ENCODE results near the gene TUBAL3. TPM values are rescaled to one million over a fixed set of nuclear protein-coding genes. Genes with fewer than 3 reads are reported as not detected.
"Not testable (repeated sequence)": the region's sequence is repeated elsewhere in the genome, so short reads cannot be mapped to it uniquely, and the experiment has no call there.

TUBAL3 gene
- total RNA-seq, 1 donor from 2014 or later, result not detected

DNA sequence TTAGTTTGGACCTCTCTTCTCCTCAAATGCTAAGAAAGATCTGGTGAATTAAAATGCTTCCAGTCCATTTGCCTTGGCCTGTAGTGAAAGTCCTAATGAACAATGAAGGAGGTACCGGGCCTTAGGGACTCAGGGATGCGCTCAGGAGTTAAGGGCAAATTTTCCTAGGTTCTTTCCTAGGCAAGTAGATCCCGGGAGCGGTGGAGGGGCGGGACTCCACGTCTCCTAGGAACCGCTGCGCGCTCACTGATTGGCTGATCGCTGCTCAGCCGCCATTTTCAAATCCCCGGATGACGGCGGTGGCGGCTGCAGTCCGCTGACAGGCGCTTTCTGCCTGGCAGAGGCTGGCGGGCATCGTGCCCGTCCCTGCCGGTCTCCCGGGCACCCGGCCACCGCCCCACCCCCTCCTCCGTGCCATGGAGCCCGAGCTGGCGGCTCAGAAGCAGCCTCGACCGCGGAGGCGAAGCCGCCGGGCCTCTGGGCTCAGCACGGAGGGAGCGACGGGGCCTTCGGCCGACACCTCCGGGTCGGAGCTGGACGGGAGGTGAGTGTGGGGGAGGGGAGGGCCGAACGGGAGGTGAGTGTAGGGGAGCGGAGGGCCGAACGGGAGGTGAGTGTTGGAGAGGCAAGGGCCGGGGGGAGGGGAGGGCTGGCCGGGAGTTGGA is 7.8 kb upstream of the TUBAL3 start, which contains the start of gene NET1:
Gene NET1, plus strand, starts transcription at position 281 of the 665 bp plus-strand sequence. Its CDS starts 136 bp downstream, at position 417.
- ATAC-seq (ENCODE audit: low read depth), result peak; percentile 85
- Mint-ChIP-seq H3K4me3 (peak within 1 kb of the TSS; percentile 84), H3K4me1 (peaks cover 3% of the 10 kb centered on the region), H3K27me3 (peaks cover 12% of the 10 kb centered on the region), H3K27ac (no peak within 1 kb of the TSS), H3K36me3 (ENCODE audit: low read depth) (no peaks in the 10 kb centered on the region), H3K9me3 (peaks cover 4% of the 10 kb centered on the region)
- CTCF ChIA-PET, result no interaction called here
- POLR2A ChIA-PET, result interaction anchor here (1.2 kb wide), 1 partner anchor 12 kb away, joined by 4 read pairs; no protein-coding TSS in a partner anchor
- TF ChIP-seq, protein P1, sequence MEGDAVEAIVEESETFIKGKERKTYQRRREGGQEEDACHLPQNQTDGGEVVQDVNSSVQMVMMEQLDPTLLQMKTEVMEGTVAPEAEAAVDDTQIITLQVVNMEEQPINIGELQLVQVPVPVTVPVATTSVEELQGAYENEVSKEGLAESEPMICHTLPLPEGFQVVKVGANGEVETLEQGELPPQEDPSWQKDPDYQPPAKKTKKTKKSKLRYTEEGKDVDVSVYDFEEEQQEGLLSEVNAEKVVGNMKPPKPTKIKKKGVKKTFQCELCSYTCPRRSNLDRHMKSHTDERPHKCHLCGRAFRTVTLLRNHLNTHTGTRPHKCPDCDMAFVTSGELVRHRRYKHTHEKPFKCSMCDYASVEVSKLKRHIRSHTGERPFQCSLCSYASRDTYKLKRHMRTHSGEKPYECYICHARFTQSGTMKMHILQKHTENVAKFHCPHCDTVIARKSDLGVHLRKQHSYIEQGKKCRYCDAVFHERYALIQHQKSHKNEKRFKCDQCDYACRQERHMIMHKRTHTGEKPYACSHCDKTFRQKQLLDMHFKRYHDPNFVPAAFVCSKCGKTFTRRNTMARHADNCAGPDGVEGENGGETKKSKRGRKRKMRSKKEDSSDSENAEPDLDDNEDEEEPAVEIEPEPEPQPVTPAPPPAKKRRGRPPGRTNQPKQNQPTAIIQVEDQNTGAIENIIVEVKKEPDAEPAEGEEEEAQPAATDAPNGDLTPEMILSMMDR (IDR thresholded peaks at IDR 0.05), result no peak
- DNase-seq, result peak; percentile 60
- intact Hi-C loops (cut with micrococcal nuclease), result loop anchor here (1.0 kb wide), 1 partner anchor 34 kb away; no protein-coding TSS in a partner anchor

DNA sequence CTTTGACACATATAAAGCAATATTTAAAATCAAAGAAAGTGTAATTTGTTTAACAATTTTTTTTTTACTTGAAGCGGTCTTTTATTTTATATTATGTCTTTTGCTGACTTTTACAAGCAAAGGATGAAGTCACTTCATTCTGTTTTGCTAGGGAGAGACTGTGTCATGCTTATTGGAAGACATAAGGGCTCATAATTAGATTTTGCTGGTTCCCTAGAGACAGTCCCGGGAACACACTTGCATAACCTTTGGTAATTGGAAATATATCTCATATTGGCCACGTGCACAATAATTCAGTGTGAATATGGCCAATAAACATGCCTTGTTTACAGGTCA is 7.3 kb upstream of the TUBAL3 start:
- POLR2A ChIA-PET, result no interaction called here
- TF ChIP-seq, protein P1 (IDR thresholded peaks at IDR 0.05), result no peak
- Mint-ChIP-seq H3K4me1 (peaks cover 3% of the 10 kb centered on the region), H3K9me3 (peaks cover 4% of the 10 kb centered on the region), H3K4me3 (peak overlapping the region; percentile 84), H3K27me3 (peaks cover 12% of the 10 kb centered on the region), H3K36me3 (ENCODE audit: low read depth) (no peaks in the 10 kb centered on the region), H3K27ac (no peak overlapping the region)
- intact Hi-C loops (cut with micrococcal nuclease), result loop anchor here (1.0 kb wide), 1 partner anchor 34 kb away; no protein-coding TSS in a partner anchor
- no peak for DNase-seq
- ATAC-seq (ENCODE audit: low read depth), result no peak
- CTCF ChIA-PET, result no interaction called here

GRCh38 chr10:5410787-5411186 is 6.2 kb upstream of the TUBAL3 start:
- H3K27ac Mint-ChIP-seq; H3K9me3 Mint-ChIP-seq; POLR2A ChIA-PET; intact Hi-C loops (cut with micrococcal nuclease); H3K4me1 Mint-ChIP-seq; CTCF ChIA-PET; H3K4me3 Mint-ChIP-seq; DNase-seq; H3K36me3 Mint-ChIP-seq (ENCODE audit: low read depth); ATAC-seq (ENCODE audit: low read depth): not testable (repeated sequence)
- peaks cover 12% of the 10 kb centered on the region for H3K27me3 Mint-ChIP-seq

DNA sequence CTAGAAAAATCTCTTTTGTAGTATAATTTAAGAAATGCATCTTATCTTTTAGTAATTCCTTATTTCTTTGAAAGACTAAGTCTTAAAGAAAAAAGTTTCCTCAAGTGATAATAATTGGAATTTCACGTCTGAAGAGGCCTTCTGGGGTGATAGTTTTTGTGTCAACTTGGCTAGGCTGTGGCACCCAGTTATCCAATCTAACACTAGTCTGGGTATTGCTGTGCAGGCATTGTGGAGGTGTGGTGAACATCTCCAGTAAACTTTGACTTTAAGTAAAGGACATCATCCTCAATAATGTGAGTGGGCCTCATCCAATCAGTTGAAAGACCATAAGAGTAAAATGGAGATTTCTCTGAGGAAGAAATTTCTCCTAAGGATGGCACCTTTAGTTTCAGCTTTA is 2.3 kb upstream of the TUBAL3 start:
- TF ChIP-seq, protein P1 (IDR thresholded peaks at IDR 0.05), result no peak
- ATAC-seq (ENCODE audit: low read depth) (no peak), DNase-seq (no peak)
- CTCF ChIA-PET, result no interaction called here
- H3K27me3 Mint-ChIP-seq, result peaks cover 17% of the 10 kb centered on the region
- peaks cover 4% of the 10 kb centered on the region for H3K9me3 Mint-ChIP-seq
- no peaks in the 10 kb centered on the region for H3K36me3 Mint-ChIP-seq (ENCODE audit: low read depth)
- H3K4me1 Mint-ChIP-seq, result no peaks in the 10 kb centered on the region
- intact Hi-C loops (cut with micrococcal nuclease), result no loop called here
- no peak overlapping the region for H3K4me3 Mint-ChIP-seq
- no peak overlapping the region for H3K27ac Mint-ChIP-seq
- POLR2A ChIA-PET, result no interaction called here

GRCh38 chr10:5402798-5403197 is 1.8 kb downstream of the TUBAL3 start:
- Mint-ChIP-seq H3K27ac (no peak overlapping the region), H3K4me1 (no peaks in the 10 kb centered on the region), H3K27me3 (peaks cover 14% of the 10 kb centered on the region), H3K36me3 (ENCODE audit: low read depth) (no peaks in the 10 kb centered on the region), H3K4me3 (no peak overlapping the region), H3K9me3 (no peaks in the 10 kb centered on the region)
- no peak for ATAC-seq (ENCODE audit: low read depth)
- no peak for DNase-seq
- POLR2A ChIA-PET, result no interaction called here
- intact Hi-C loops (cut with micrococcal nuclease), result no loop called here
- TF ChIP-seq, protein P1 (IDR thresholded peaks at IDR 0.05), result no peak
- CTCF ChIA-PET, result no interaction called here

All from activated B cell treated with CpG ODN at 0.5 μM for 24 hours (primary cell).